NB4 (cell line): ENCODE results near the gene TGM4.

Experiments used
- CTCF ChIP-seq: IDR thresholded peaks from one replicate; pipeline ENCODE4 v1.5.1; 2012; ENCODE audit warnings: low read depth, low read length
- MAX ChIP-seq: IDR thresholded peaks from 2 replicates; pipeline ENCODE4 v1.6.1; 2011; ENCODE audit warnings: low read depth, low read length
- POLR2A ChIP-seq: IDR thresholded peaks from 2 replicates; pipeline ENCODE4 v1.6.1; 2011; ENCODE audit warnings: mild to moderate bottlenecking; ENCODE audit not compliant: insufficient read length; ENCODE audit errors: extremely low read depth

GRCh38 chr3:44870375-44871061 is 3.9 kb upstream of the TGM4 start:
- TF ChIP-seq MAX, result no peak
- TF ChIP-seq CTCF, result no peak
- TF ChIP-seq POLR2A, result no peak
